SH-SY5Y (cell line): Measurements from ENCODE around the gene FAM83D.

Source experiments
- GATA2 ChIP-seq: IDR thresholded peaks from 2 replicates; pipeline ENCODE4 v1.6.1; 2011; ENCODE audit warnings: mild to moderate bottlenecking, low read depth, low read length
- GATA3 ChIP-seq: IDR thresholded peaks from 2 replicates; pipeline ENCODE4 v1.6.1; 2011; ENCODE audit warnings: low read depth, mild to moderate bottlenecking, low read length, moderate library complexity

DNA sequence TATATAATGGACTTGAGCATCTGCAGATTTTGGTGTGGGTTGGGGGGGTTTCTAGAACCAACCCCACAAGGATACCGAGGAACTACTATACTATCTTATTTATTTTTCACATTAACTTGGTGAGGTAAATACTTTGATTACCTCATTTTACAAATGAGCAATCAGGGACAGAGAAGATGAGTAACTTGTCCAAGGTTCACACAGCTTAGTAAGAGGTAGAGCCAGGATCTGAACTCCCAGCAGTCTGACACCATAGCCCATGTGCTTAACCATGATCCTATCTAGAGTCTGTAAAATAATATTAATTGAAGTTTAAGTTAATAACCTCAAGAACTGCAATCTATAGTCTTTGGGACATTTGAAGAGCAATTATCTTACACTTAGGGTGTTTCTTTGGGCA is 64.5 kb downstream of the FAM83D start:
- TF ChIP-seq GATA3 (no peak), GATA2 (no peak)
